IPS DF 6.9 (cell line): ENCODE results near the gene GLIS2.

Experiments used
- DNase-seq: peaks from one replicate; pipeline ENCODE4 v3.0.0-alpha.2; 2013; ENCODE audit warnings: low read depth, low spot score
- H3K27ac ChIP-seq: one replicate; pipeline ENCODE4 v1.5.1; 2013; ENCODE audit warnings: low read length, control low read depth
- H3K27me3 ChIP-seq: 2 replicates; pipeline ENCODE4 v1.6.1; 2013; ENCODE audit warnings: mild to moderate bottlenecking, low read length; ENCODE audit not compliant: control insufficient read depth, insufficient read depth
- H3K36me3 ChIP-seq: 2 replicates; pipeline ENCODE4 v1.6.1; 2013; ENCODE audit warnings: low read length; ENCODE audit not compliant: control insufficient read depth, insufficient read depth
- H3K4me1 ChIP-seq: 2 replicates; pipeline ENCODE4 v1.6.1; 2013; ENCODE audit warnings: low read length; ENCODE audit not compliant: control insufficient read depth, insufficient read depth
- H3K4me3 ChIP-seq: 2 replicates; pipeline ENCODE4 v1.5.1; 2013; ENCODE audit warnings: mild to moderate bottlenecking, low read length
- H3K9me3 ChIP-seq: 2 replicates; pipeline ENCODE4 v1.6.1; 2013; ENCODE audit warnings: low read length, inconsistent platforms; ENCODE audit not compliant: control insufficient read depth, insufficient read depth
- WGBS: extraction: QIAGEN DNeasy Blood & Tissue Kit; methylation state at CpG from one replicate; pipeline ENCODE4 v1.1.7; 2013; ENCODE audit warnings: mixed read lengths, missing lambda C conversion rate; ENCODE audit not compliant: insufficient read length, insufficient coverage; 5-methylcytosine and 5-hydroxymethylcytosine counted together

Gene GLIS2

GRCh38 chr16:4280625-4281024 lies 35.2 kb upstream of the GLIS2 start:
- Histone ChIP-seq H3K4me3 (no peak overlapping the region), H3K27me3 (no peaks in the 10 kb centered on the region), H3K27ac (no peak overlapping the region), H3K36me3 (no peaks in the 10 kb centered on the region), H3K4me1 (no peaks in the 10 kb centered on the region), H3K9me3 (no peaks in the 10 kb centered on the region)
- DNase-seq: no peak
- no CpG with 5 or more reads among the region's 2 CpGs for WGBS

- whole genome bisulfite sequencing: no CpG with 5 or more reads among the region's 8 CpGs
- no peak overlapping the region for H3K27ac ChIP-seq
- no peak for DNase-seq
- no peaks in the 10 kb centered on the region for H3K27me3 ChIP-seq
- no peaks in the 10 kb centered on the region for H3K36me3 ChIP-seq
- H3K4me1 ChIP-seq: no peaks in the 10 kb centered on the region
- H3K4me3 ChIP-seq: no peak overlapping the region
- H3K9me3 ChIP-seq: no peaks in the 10 kb centered on the region
Measured at GRCh38 chr16:4283441-4283840, 32.4 kb upstream of the GLIS2 start.

- H3K4me3 ChIP-seq: no peak overlapping the region
- no peaks in the 10 kb centered on the region for H3K4me1 ChIP-seq
- WGBS: no CpG with 5 or more reads among the region's 2 CpGs
- no peak overlapping the region for H3K27ac ChIP-seq
- DNase-seq: no peak
- no peaks in the 10 kb centered on the region for H3K9me3 ChIP-seq
- H3K36me3 ChIP-seq: no peaks in the 10 kb centered on the region
- H3K27me3 ChIP-seq: no peaks in the 10 kb centered on the region
Measured at GRCh38 chr16:4283939-4284338, 31.9 kb upstream of the GLIS2 start.

DNA sequence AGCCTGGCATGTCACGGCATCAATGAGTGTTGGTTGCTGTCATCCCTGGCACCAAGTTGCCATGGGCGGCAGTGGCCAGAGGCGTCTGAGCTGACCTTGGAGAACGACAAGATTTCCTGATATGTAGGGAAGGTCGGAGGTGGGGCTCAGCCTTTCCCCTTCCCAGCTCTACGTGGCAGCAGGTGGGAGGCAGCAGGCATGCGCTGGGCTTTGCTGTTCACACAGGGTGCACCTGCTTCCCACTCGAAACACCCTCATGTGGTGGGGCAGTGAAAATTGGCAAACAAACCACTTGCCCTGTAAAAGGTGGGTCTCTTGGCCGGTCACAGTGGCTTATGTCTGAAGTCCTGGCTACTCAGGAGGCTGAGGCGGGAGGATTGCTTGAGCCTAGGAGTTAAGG lies 30.7 kb upstream of the GLIS2 start:
- Histone ChIP-seq H3K9me3 (no peaks in the 10 kb centered on the region), H3K4me1 (no peaks in the 10 kb centered on the region), H3K27me3 (no peaks in the 10 kb centered on the region), H3K36me3 (no peaks in the 10 kb centered on the region), H3K4me3 (no peak overlapping the region), H3K27ac (no peak overlapping the region)
- WGBS: no CpG with 5 or more reads among the region's 10 CpGs
- no peak for DNase-seq

DNA sequence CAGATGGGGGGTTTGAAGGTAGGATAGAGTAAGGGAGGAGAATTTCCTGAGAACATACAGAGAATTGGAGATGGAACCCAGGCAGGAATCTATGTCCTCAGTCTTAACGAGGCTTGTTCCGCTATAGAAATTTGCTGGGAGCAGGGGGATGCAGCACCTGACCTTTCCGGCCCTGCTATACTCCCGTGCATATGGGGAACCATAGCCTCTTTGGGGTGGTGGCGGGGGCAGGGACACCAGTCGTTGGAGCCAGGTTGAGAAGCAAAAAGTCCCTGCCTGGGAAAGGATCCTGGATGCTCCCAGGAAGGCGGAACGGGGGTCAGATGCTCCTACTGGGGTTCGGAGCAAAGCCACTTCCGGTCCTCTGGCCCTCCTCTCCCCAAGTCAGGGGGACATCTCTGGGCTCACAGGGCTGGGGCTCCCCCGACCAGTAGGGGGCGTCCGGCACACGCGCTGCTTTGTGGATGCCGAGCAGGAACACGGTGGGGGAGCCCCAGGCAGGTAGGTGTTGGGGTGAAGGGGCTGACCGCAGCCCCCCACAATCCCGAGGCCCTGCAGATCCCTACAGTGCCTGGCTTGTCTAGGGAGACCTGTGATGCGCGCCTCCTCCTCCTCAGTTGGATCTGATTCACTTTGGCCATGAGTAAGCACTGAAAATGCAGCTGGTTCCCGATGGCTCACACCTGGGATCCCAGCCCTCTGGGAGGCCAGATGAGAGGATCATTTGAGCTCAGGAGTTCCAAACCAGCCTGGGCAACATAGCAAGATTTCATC lies 27.5 kb upstream of the GLIS2 start:
- H3K36me3 ChIP-seq: no peaks in the 10 kb centered on the region
- no peak overlapping the region for H3K4me3 ChIP-seq
- WGBS: no CpG with 5 or more reads among the region's 22 CpGs
- no peak overlapping the region for H3K27ac ChIP-seq
- no peaks in the 10 kb centered on the region for H3K27me3 ChIP-seq
- no peak for DNase-seq
- H3K4me1 ChIP-seq: peaks cover 2% of the 10 kb centered on the region; the same call in 1 of the 2 replicates
- H3K9me3 ChIP-seq: no peaks in the 10 kb centered on the region

DNA sequence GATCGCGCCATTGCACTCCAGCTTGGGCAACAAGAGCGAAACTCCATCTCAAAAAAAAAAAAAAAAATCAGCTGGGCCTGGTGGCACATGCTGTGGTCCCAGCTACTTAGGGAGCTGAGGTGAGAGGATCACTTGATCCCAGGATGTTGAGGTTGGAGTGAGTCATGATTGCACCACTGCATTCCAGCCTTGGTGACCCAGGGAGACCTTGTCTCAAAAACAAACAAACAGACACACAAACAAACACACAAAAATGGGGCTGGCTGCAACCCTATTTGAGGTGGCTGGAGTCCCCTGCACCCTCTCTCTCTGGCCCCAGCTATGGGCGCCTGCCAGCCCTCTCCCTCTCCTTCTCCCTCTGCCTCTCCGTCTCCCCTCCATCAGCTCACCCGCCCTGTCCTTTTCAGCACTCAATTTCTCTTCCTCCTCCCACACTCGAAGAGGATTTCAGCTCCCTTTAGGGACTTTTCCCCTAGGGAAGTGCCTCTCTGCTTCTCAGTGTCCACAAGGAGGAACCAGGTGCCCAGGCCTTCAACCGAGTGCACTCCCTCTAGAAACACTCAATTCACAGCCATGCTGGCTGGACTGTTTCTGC lies 25.5 kb upstream of the GLIS2 start:
- Histone ChIP-seq H3K9me3 (no peaks in the 10 kb centered on the region), H3K27me3 (no peaks in the 10 kb centered on the region), H3K27ac (no peak overlapping the region), H3K4me1 (peaks cover 9% of the 10 kb centered on the region), H3K36me3 (no peaks in the 10 kb centered on the region), H3K4me3 (no peak overlapping the region)
- no peak for DNase-seq
- WGBS: no CpG with 5 or more reads among the region's 8 CpGs

GRCh38 chr16:4291699-4292098 lies 24.2 kb upstream of the GLIS2 start:
- WGBS: no CpG with 5 or more reads among the region's 4 CpGs

DNA sequence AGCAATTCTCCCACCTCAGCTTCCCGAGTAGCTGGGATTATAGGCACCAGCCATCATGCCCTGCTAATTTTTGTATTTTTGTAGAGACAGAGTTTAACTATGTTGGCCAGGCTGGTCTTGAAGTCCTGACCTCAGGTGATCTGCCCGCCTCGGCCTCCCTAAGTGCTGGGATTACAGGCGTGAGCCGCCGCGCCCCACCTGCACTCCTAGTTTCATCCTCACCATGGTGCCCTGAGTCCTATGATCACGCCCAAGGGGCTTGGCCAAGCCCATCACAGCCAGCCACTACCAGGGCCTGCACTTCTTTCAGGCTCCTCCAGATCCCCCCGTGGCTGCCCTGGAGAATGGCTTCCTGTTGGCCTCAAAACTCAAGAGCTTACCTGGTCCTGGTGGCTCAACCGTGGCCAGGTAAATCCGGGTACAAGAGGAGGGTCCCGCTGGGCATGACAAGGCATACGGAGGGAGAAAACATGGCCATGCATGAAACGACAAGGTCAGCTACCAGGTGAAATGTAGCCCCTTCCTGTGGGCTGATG lies 22.6 kb upstream of the GLIS2 start:
- H3K27ac ChIP-seq: no peak overlapping the region

More at GRCh38 chr16:4291699-4292098, 24.2 kb upstream of the GLIS2 start:
- no peaks in the 10 kb centered on the region for H3K27me3 ChIP-seq
- peaks cover 9% of the 10 kb centered on the region for H3K4me1 ChIP-seq
- DNase-seq: no peak
- H3K4me3 ChIP-seq: no peak overlapping the region
- no peaks in the 10 kb centered on the region for H3K9me3 ChIP-seq
- H3K36me3 ChIP-seq: no peaks in the 10 kb centered on the region
- H3K27ac ChIP-seq: no peak overlapping the region

DNA sequence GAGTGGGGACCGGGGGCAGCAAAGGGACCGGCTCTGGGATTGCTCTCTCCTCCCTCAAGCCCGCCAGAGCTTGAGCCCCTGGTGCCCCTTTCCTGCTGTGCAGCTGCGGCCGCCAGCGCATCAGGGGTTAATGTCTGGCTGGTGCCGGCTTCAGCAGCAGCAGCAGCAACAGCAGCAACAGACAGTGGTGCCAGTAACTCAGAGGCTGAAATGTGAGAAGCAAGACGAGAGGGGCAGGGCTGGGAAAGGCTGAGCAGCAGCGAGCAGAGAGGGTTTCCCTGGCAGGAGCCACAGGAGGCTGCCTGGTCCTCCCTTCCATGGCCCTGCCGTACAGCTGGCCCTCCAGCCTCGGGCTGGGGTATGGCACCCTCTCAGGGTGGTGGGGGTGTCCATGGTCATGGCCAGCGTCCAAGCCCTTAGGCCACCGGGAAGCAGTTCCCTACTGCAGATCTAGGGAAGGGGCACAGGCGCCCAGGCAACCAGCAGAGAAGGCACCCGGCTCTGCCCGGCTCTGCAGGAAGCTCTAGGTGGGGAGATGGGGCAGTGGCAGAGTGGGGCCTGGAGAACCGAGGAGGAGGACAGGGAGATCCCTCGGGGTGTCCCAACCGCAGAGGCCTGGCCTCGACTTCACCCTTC lies 21.9 kb upstream of the GLIS2 start:
- DNase-seq: no peak
- Histone ChIP-seq H3K27ac (no peak overlapping the region), H3K9me3 (no peaks in the 10 kb centered on the region), H3K36me3 (no peaks in the 10 kb centered on the region), H3K27me3 (no peaks in the 10 kb centered on the region), H3K4me3 (no peak overlapping the region), H3K4me1 (peaks cover 11% of the 10 kb centered on the region)
- no CpG with 5 or more reads among the region's 20 CpGs for WGBS

More for the DNA sequence above, 22.6 kb upstream of the GLIS2 start:
- H3K4me3 ChIP-seq: no peak overlapping the region
- no peaks in the 10 kb centered on the region for H3K27me3 ChIP-seq
- no CpG with 5 or more reads among the region's 14 CpGs for WGBS
- H3K36me3 ChIP-seq: no peaks in the 10 kb centered on the region
- peaks cover 11% of the 10 kb centered on the region for H3K4me1 ChIP-seq
- H3K9me3 ChIP-seq: no peaks in the 10 kb centered on the region
- DNase-seq: no peak

DNA sequence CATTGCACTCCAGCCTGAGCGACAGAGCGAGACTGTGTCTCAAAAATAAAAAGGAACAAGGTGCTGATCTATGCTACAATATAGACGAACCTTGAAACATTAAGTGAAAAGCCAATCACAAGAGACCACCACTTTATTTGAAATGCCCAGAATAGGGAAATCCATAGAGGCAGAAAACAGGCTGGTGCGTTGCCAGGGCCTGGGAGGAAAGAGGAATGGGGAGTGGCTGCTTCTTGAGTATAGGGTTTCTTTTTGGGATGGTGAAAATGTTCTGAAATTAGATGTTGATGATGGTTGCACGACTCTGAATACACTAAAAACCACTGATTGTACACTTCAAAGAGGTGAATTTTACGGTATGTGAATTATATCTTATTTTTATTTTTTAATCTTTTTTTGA lies 20.3 kb upstream of the GLIS2 start:
- WGBS: no CpG with 5 or more reads among the region's 6 CpGs
- Histone ChIP-seq H3K27ac (no peak overlapping the region), H3K36me3 (no peaks in the 10 kb centered on the region), H3K4me1 (peaks cover 11% of the 10 kb centered on the region), H3K9me3 (no peaks in the 10 kb centered on the region), H3K4me3 (no peak overlapping the region), H3K27me3 (no peaks in the 10 kb centered on the region)
- DNase-seq: no peak
